SU-DHL-6 (cell line): ENCODE data around the gene DTNBP1.

ENCODE experiments used
- CTCF ChIP-seq: fragments of 200-600 bp; sonication (generic); IDR thresholded peaks from one replicate; pipeline ENCODE4 v1.5.1; 2017; ENCODE audit warnings: antibody characterized with exemption, mild to moderate bottlenecking, low read length, moderate library complexity; ENCODE audit not compliant: insufficient read depth, poor library complexity, severe bottlenecking
- EZH2phosphoT487 ChIP-seq: fragments of 200-600 bp; sonication (generic), shearing (Covaris generic); conservative IDR thresholded peaks from 2 replicates; pipeline ENCODE4 v1.6.1; 2018; ENCODE audit warnings: mild to moderate bottlenecking, antibody characterized with exemption, low read length, moderate library complexity, mixed read lengths

GRCh38 chr6:15476631-15477380 is 186.0 kb downstream of the DTNBP1 start:
- TF ChIP-seq CTCF = no peak
- TF ChIP-seq EZH2phosphoT487 = no peak
